Stimulated activated CD4-positive, alpha-beta T cell treated with anti-CD3 and anti-CD28 coated beads, Interleukin-1b, Interleukin-23, amount 100 ng/mL, for 48 hours (primary cell): ENCODE data around the gene ID2.
A peak's percentile ranks its signal among the peaks of the same experiment; 100 is the strongest.

ENCODE experiments used
- DNase-seq: peaks from one replicate; pipeline ENCODE4 v3.0.0-alpha.2; 2020

The ID2 gene, protein sequence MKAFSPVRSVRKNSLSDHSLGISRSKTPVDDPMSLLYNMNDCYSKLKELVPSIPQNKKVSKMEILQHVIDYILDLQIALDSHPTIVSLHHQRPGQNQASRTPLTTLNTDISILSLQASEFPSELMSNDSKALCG

DNA sequence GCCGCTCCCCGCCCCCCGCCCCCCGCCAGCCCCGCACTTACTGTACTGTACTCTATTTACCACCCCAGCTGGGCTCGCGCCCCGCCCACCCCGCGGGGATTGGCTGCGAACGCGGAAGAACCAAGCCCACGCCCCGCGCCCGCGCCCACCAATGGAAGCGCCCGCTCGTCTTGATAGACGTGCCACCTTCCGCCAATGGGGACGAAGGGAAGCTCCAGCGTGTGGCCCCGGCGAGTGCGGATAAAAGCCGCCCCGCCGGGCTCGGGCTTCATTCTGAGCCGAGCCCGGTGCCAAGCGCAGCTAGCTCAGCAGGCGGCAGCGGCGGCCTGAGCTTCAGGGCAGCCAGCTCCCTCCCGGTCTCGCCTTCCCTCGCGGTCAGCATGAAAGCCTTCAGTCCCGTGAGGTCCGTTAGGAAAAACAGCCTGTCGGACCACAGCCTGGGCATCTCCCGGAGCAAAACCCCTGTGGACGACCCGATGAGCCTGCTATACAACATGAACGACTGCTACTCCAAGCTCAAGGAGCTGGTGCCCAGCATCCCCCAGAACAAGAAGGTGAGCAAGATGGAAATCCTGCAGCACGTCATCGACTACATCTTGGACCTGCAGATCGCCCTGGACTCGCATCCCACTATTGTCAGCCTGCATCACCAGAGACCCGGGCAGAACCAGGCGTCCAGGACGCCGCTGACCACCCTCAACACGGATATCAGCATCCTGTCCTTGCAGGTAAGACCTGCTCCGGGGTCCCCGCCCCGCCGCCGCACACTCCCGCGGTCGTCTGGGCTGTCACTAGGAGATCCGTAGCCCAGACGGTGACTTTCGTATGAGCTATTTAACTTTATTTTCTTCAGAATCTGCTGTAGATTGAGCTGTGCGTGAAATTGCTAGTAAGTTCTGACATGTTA is at the start of gene ID2:
TSS of gene ID2 (plus strand) at position 271 of the 907 bp plus-strand sequence. CDS start at position 381, 110 bp downstream.
- peak; percentile 98 for DNase-seq

DNA sequence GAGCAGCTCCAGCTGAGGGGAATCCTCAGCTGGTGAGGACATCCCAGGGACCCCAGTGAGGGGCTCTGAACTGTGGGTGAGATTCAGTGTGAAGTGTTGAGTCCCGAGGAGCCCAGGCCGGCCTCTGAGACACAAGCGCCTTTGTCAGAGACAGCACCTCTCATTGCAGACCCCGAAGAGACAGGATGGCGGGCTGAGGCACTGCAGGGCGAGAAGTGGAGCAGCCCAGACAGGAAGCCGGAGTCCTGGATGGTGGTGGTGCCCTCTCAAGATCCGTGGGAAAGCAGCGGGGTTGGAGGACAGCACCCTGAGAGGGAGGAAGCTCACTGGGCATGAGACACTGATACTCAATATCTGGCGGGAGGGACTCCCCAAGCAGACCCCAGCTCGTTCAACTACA is 49.1 kb upstream of the ID2 start:
- no peak for DNase-seq

GRCh38 chr2:8633186-8633734 is 48.6 kb upstream of the ID2 start:
- DNase-seq, result no peak

- no peak for DNase-seq
These were observed 48.0 kb upstream of the ID2 start for GRCh38 chr2:8633735-8634313.

DNA sequence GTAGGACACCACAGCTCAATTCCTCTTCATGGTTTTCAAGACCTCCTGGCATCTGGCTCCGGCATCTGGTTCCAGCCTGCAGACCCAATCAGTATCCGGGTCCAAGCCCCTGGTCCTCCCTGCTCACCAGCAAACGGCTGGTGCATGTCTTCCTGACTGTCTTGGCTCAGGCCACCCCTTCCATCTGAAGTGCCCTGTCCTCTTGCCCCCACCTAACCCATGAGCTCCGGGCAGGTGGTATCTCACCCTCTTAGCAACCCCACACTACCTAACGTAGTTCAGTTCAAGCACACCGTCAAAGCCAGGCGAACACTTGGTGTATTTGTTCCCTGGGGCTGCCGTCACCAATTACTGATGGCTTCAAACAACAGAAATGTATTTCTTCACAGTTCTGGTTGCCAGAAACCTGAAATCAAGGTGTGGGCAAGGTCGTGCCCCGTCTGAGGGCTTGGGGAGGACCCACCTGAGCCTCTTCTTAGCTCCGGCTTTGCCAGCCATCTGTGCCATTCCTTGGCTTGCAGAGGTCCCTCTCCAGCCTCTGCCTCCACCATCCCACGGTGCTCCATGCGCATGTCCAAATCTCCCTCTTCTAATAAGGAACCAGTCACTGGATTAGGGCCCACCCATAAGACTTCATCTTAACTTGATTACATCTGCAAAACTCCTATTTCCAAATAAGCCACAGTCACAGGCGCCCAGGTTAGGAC is 47.2 kb upstream of the ID2 start:
- no peak for DNase-seq

DNA sequence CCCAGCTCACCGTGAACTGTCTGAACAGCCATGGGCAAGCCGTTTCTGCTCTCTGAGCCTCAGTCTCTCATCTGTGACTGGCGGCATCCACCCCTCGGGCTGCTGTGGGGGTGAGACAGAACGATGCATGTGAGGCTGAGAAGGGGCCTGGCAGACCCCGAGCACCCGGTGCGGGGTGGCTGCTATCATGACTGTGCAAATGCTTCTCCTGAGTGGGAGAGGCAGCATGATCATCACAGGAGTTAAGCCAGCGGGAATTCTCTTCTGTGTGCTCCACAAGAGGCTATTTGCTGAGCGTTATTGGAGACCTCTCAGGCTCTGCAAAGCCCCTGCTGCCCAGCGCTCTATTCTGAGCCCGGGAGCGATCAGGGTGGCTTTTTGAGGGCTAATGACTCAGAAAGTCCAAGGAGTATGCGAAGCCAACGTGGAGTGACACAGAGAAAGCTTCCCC is 45.8 kb upstream of the ID2 start:
- no peak for DNase-seq

GRCh38 chr2:8636721-8637636 is 44.9 kb upstream of the ID2 start:
- DNase-seq, result no peak

GRCh38 chr2:8638327-8638726 is 43.5 kb upstream of the ID2 start:
- DNase-seq, result no peak

- no peak for DNase-seq
These were observed 42.7 kb upstream of the ID2 start for GRCh38 chr2:8639122-8639635.

DNA sequence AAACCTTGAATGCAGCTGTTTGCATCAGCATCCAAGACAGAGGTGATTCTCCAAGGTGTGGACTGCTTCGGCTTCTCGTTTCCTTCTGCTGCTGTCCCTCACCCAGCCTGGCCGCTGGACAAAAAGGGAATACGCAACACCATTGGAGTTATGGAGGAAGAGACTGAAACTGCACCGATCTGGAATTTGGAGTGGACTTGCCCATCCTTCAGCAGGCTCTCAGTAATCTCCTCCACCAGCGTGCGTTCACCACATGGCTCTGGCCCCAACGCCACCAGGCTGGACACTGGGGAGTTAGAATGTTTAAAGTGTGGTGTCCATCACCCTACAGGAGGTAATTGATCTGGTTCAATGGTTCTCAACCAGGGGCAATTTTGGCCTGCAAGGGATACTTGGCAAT is 41.4 kb upstream of the ID2 start:
- DNase-seq, result no peak

DNA sequence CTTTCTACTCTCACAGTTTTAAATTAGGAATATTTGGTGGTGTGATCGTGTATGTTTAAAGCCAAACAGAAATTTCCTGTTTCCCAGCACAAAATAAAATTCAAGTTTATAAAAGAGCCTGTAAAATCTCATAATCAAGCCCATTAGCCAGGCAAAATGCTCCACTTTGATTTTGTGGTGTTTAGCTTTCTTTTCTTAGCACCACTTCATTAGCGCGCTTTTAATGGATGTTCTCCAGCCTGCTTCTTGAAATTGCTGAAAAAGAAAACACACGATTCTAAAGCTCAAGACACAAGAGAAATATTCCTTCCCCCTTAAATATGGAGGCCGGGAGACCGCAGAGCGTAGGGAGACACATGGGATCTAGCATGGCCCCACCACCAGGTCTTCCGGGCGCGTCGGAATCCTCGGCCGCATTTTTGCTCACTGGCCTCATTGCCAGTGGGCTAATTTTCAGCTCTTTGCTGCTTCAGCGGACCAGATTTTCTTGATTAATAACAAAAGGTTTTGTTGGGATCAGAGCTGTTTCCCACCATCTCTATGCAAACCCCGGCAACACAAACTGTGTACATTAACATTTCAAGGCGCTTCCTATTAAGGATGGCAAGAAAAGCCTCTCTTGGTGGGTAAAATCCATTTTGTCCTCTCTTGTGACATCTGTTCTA is 40.4 kb upstream of the ID2 start:
- no peak for DNase-seq

GRCh38 chr2:8642366-8643068 is 39.3 kb upstream of the ID2 start:
- DNase-seq, result no peak

GRCh38 chr2:8643250-8643995 is 38.4 kb upstream of the ID2 start:
- DNase-seq, result no peak

DNA sequence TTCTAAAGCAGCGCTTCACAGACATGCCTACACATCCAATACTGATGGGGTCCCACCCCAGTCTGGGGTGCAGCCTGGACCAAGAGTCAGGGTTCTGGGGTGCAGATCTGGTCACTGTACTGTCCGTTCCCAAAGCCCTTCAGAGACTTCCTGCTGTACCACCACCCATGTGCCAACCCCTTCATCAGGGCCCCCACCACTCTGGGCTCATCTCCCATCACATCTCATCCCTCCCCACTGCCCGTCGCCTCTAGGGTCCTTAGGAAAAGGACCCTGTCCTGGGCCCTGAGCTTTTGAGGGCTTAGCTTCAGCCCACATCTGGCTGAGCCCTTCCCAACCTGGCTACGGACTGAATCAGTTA is 37.9 kb upstream of the ID2 start:
- no peak for DNase-seq

DNA sequence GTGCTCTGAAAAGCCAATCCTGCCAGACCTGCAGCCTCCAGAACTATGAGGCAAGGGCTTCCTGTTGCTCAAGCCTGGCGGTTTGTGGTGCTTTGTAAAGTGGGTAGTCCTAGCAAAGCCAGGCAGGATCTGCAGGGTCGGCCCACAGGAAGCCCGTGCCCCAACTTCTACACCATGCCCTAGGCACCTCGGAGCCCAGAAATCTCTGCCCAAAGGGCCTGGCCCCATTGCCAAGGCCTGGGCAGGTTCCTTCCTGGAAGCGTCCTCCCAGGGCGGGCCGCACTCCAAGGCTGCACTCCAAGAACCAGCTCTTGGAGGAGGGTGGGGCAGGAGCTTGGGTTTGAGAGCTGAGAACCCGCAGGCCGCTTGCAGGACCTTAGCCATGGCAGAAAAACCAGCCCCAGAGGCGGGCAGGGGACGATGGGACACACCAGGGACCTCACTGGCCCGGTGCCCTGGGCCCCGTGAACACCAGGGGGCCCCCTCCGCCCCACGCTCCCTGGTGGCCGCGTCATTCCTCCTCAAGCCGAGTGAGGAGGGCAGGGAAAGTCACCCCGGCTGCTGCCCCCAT is 37.2 kb upstream of the ID2 start:
- DNase-seq, result no peak

- no peak for DNase-seq
These were observed 36.6 kb upstream of the ID2 start for GRCh38 chr2:8645176-8645831.

GRCh38 chr2:8646731-8647461 is 35.0 kb upstream of the ID2 start:
- no peak for DNase-seq

GRCh38 chr2:8647462-8647857 is 34.4 kb upstream of the ID2 start:
- no peak for DNase-seq
